Liver (tissue), 9 donors: ENCODE results near the gene CRMP1. TPM values are rescaled to one million over a fixed set of nuclear protein-coding genes. Genes with fewer than 3 reads are reported as not detected.

ENCODE experiments used
- DNase-seq: peaks from one replicate; pipeline ENCODE4 v3.0.0-alpha.2; 2017; ENCODE audit warnings: low spot score
- H3K27ac ChIP-seq, 2 donors: one replicate each; pipeline ENCODE4 v1.7.0; 2013; ENCODE audit warnings: inconsistent platforms in 2 of 2, low read length in 2 of 2, control low read depth in 1 of 2, low read depth in 1 of 2, mild to moderate bottlenecking in 1 of 2
- H3K27me3 ChIP-seq, 4 donors: one replicate each; pipeline versions ENCODE4 v1.6.1 to v1.7.0; 2013; ENCODE audit warnings: low read length in 3 of 4, inconsistent platforms in 1 of 4, mild to moderate bottlenecking in 1 of 4, moderate library complexity in 1 of 4; ENCODE audit not compliant: control insufficient read depth in 4 of 4, insufficient read depth in 4 of 4
- H3K36me3 ChIP-seq, 4 donors: one replicate each; pipeline versions ENCODE4 v1.6.1 to v1.7.0; 2013; ENCODE audit warnings: low read length in 3 of 4, mild to moderate bottlenecking in 3 of 4, low read depth in 1 of 4, moderate library complexity in 1 of 4; ENCODE audit not compliant: control insufficient read depth in 4 of 4, insufficient read depth in 3 of 4
- H3K4me1 ChIP-seq, 4 donors: one replicate each; pipeline versions ENCODE4 v1.6.1 to v1.7.0; 2013; ENCODE audit warnings: low read length in 3 of 4, mild to moderate bottlenecking in 3 of 4, moderate library complexity in 1 of 4; ENCODE audit not compliant: control insufficient read depth in 4 of 4, insufficient read depth in 4 of 4
- H3K4me3 ChIP-seq, 3 donors: one replicate each; pipeline versions ENCODE4 v1.6.1 to v1.7.0; 2013; ENCODE audit warnings: low read length in 3 of 3, control low read depth in 1 of 3, low read depth in 1 of 3, mild to moderate bottlenecking in 1 of 3
- H3K9ac ChIP-seq, 2 donors: one replicate each; pipeline ENCODE4 v1.7.0; 2013; ENCODE audit warnings: low read length in 2 of 2, mild to moderate bottlenecking in 2 of 2, moderate library complexity in 2 of 2, control low read depth in 1 of 2, low read depth in 1 of 2
- H3K9me3 ChIP-seq, 4 donors: one replicate each; pipeline versions ENCODE4 v1.6.1 to v1.7.0; 2013; ENCODE audit warnings: low read length in 3 of 4; ENCODE audit not compliant: control insufficient read depth in 4 of 4
- EGR1 ChIP-seq, 2 donors: IDR thresholded peaks; 2 replicates each; pipeline ENCODE4 v1.6.1; 2016 to 2018; ENCODE audit warnings: antibody characterized with exemption in 2 of 2, low read depth in 2 of 2
- FOXA1 ChIP-seq: IDR thresholded peaks from 2 replicates; pipeline ENCODE4 v1.6.1; 2016; ENCODE audit warnings: antibody characterized with exemption
- HNF4A ChIP-seq, 2 donors: conservative IDR thresholded peaks; 2 replicates each; pipeline ENCODE4 v1.6.1; 2016; ENCODE audit warnings: antibody characterized with exemption in 2 of 2, mild to moderate bottlenecking in 2 of 2
- RXRA ChIP-seq, 2 donors: IDR thresholded peaks; 2 replicates each; pipeline ENCODE4 v1.6.1; 2017 to 2018; ENCODE audit warnings: antibody characterized with exemption in 2 of 2, mild to moderate bottlenecking in 1 of 2
- SP1 ChIP-seq: IDR thresholded peaks from 2 replicates; pipeline ENCODE4 v1.6.1; 2018; ENCODE audit warnings: antibody characterized with exemption, mild to moderate bottlenecking
- TAF1 ChIP-seq: conservative IDR thresholded peaks from 2 replicates; pipeline ENCODE4 v1.6.1; 2016; ENCODE audit warnings: antibody characterized with exemption, mild to moderate bottlenecking
- YY1 ChIP-seq: IDR thresholded peaks from 2 replicates; pipeline ENCODE4 v1.6.1; 2016; ENCODE audit warnings: antibody characterized with exemption, mild to moderate bottlenecking
- WGBS: extraction: QIAGEN DNeasy Blood & Tissue Kit; methylation state at CpG from one replicate; pipeline ENCODE4 v1.1.7; 2013; 5-methylcytosine and 5-hydroxymethylcytosine counted together
- polyA plus RNA-seq, 2 donors: library from polyadenylated mRNA; stranded (reverse) in 1 of 2; unstranded in 1 of 2; fragments of 200-250 nt in 1 of 2; fragments of >200 nt in 1 of 2; fragmentation: Nextera tagmentation in 1 of 2; extraction: Ambion mirVana in 1 of 2; gene quantifications; one replicate each; pipeline versions ENCODE4 v1.2.1 to v1.2.3, GENCODE V29; 2013 to 2015
- total RNA-seq, 2 donors: library from RNA; depleted of rRNA; stranded (reverse); fragments of >200 nt; gene quantifications; one replicate each; pipeline ENCODE4 v1.2.3, GENCODE V29; 2014
- TF ChIP-seq, protein P1 (sequence below): IDR thresholded peaks from 2 replicates; pipeline ENCODE4 v1.6.1; 2016; ENCODE audit warnings: antibody characterized with exemption, mild to moderate bottlenecking
- TF ChIP-seq, protein P2 (sequence below): IDR thresholded peaks from 2 replicates; pipeline ENCODE4 v1.6.1; 2016; ENCODE audit warnings: antibody characterized with exemption
- TF ChIP-seq, protein P3 (sequence below): IDR thresholded peaks from 2 replicates; pipeline ENCODE4 v1.6.1; 2016; ENCODE audit warnings: antibody characterized with exemption
- donor health status: healthy.
- donor health status: healthy.
- donor health status: healthy.
- donor health status: healthy.
- donor health status: healthy.

The CRMP1 gene
- total and polyA plus RNA-seq, 4 donors, result 0.06 to 0.42 (median 0.12) TPM

DNA sequence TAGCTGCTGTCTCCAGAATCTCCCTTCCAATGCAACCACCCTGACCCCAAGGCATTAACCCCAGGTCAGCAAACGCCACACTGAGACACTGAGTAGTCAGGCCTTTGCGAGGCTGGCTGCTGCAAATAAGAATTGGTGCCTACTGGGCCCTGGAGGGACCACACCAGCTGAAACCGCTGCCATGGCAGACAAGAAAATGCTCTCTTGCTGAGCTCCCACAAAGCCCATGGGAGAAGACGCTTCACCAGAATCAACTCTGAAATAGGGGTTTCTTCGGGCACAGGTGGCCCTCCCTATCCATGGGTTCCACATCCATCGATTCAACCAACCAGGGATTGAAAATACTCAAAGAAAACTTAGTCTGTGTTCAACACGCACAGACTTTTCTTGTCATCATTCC lies 26.7 kb upstream of the CRMP1 start (continued):
- TF ChIP-seq, protein P1, sequence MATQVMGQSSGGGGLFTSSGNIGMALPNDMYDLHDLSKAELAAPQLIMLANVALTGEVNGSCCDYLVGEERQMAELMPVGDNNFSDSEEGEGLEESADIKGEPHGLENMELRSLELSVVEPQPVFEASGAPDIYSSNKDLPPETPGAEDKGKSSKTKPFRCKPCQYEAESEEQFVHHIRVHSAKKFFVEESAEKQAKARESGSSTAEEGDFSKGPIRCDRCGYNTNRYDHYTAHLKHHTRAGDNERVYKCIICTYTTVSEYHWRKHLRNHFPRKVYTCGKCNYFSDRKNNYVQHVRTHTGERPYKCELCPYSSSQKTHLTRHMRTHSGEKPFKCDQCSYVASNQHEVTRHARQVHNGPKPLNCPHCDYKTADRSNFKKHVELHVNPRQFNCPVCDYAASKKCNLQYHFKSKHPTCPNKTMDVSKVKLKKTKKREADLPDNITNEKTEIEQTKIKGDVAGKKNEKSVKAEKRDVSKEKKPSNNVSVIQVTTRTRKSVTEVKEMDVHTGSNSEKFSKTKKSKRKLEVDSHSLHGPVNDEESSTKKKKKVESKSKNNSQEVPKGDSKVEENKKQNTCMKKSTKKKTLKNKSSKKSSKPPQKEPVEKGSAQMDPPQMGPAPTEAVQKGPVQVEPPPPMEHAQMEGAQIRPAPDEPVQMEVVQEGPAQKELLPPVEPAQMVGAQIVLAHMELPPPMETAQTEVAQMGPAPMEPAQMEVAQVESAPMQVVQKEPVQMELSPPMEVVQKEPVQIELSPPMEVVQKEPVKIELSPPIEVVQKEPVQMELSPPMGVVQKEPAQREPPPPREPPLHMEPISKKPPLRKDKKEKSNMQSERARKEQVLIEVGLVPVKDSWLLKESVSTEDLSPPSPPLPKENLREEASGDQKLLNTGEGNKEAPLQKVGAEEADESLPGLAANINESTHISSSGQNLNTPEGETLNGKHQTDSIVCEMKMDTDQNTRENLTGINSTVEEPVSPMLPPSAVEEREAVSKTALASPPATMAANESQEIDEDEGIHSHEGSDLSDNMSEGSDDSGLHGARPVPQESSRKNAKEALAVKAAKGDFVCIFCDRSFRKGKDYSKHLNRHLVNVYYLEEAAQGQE, result no peak
- no peak for TF ChIP-seq SP1

DNA sequence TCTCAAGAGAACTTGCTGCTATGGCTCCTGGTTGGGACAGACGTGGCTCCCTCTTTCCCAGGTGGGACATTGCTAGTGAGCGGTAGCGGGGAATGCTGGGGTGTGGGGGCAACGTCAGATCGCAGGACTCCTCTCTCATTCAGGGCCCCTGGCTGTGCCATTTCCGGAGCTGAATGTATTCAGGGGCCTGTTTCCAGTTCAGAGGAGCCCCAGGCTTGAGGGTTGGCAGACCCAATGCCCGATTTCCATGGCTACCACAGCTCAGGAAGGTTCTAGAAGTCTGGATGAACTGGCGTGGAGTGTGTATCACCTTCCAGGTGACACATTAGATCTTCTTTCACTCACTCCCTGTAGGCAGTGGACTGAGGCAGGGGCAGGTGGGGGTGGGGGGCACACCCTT lies 26.2 kb upstream of the CRMP1 start:
- no peaks in the 10 kb centered on the region for H3K4me1 ChIP-seq
- no peaks in the 10 kb centered on the region for H3K9me3 ChIP-seq
- TF ChIP-seq, protein P2, sequence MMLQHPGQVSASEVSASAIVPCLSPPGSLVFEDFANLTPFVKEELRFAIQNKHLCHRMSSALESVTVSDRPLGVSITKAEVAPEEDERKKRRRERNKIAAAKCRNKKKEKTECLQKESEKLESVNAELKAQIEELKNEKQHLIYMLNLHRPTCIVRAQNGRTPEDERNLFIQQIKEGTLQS, result no peak
- TF ChIP-seq RXRA (IDR thresholded peaks at IDR 0.05), result no peak
- TF ChIP-seq, protein P3, sequence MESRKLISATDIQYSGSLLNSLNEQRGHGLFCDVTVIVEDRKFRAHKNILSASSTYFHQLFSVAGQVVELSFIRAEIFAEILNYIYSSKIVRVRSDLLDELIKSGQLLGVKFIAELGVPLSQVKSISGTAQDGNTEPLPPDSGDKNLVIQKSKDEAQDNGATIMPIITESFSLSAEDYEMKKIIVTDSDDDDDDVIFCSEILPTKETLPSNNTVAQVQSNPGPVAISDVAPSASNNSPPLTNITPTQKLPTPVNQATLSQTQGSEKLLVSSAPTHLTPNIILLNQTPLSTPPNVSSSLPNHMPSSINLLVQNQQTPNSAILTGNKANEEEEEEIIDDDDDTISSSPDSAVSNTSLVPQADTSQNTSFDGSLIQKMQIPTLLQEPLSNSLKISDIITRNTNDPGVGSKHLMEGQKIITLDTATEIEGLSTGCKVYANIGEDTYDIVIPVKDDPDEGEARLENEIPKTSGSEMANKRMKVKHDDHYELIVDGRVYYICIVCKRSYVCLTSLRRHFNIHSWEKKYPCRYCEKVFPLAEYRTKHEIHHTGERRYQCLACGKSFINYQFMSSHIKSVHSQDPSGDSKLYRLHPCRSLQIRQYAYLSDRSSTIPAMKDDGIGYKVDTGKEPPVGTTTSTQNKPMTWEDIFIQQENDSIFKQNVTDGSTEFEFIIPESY, result no peak
- no peak for TF ChIP-seq SP1
- no peak for TF ChIP-seq TAF1
- TF ChIP-seq FOXA1, result no peak
- TF ChIP-seq HNF4A (conservative IDR thresholded peaks at IDR 0.05), result no peak
- TF ChIP-seq, protein P1, result no peak
- no peak for TF ChIP-seq EGR1 (IDR thresholded peaks at IDR 0.05; ENCODE audit: low read depth in 2 of 2)
- TF ChIP-seq YY1, result no peak
- 76% methylated on average over 8 of the region's 8 CpGs for WGBS
- H3K9ac ChIP-seq, result no peak overlapping the region
- DNase-seq, result no peak
- H3K4me3 ChIP-seq, result no peak overlapping the region
- no peak overlapping the region for H3K27ac ChIP-seq
- H3K36me3 ChIP-seq, result no peaks in the 10 kb centered on the region
- peaks cover 0 to 6% (median 2%) of the 10 kb centered on the region in 4 donors for H3K27me3 ChIP-seq
